ENCODE measurements around the gene HSF2BP.

Gene HSF2BP

GRCh38 chr21:43658088-43658741 is 1.1 kb downstream of the HSF2BP start:
- peak overlapping the region; percentile 29 for H4K8ac ChIP-seq (ENCODE audit: low read depth, low read length)
- no peaks in the 10 kb centered on the region for H3K27me3 ChIP-seq (ENCODE audit: insufficient read depth, low read length, poor library complexity)
- no peaks in the 10 kb centered on the region for H3K36me3 ChIP-seq (ENCODE audit: control insufficient read depth, insufficient read depth, low read length)
- peaks cover 36% of the 10 kb centered on the region for H3K79me2 ChIP-seq (ENCODE audit: control insufficient read depth, insufficient read depth, low read length)
- H3K9ac ChIP-seq (ENCODE audit: low read length), result no peak overlapping the region
- no peak overlapping the region for H2BK5ac ChIP-seq (ENCODE audit: low read length)
- no peak overlapping the region for H3K18ac ChIP-seq (ENCODE audit: low read length)
- H3K4me3 ChIP-seq (ENCODE audit: low read length), result no peak overlapping the region
- no peak overlapping the region for H2BK120ac ChIP-seq (ENCODE audit: low read depth, low read length)
- H3K27ac ChIP-seq (ENCODE audit: low read depth, low read length), result no peak overlapping the region
- DNase-seq, result no peak
- no CpG with 5 or more reads among the region's 48 CpGs for WGBS (ENCODE audit: extremely low coverage, insufficient coverage, low lambda C conversion rate)
- peaks cover 11% of the 10 kb centered on the region for H3K79me1 ChIP-seq (ENCODE audit: low read length)
- H2AK5ac ChIP-seq (ENCODE audit: low read length), result no peak overlapping the region
- H3K23ac ChIP-seq (ENCODE audit: low read length), result no peak overlapping the region
- no peak overlapping the region for H2BK15ac ChIP-seq (replicated peaks; ENCODE audit: low read depth)
- H3K56ac ChIP-seq (ENCODE audit: low read length), result no peak overlapping the region
- no peaks in the 10 kb centered on the region for H3K4me1 ChIP-seq (ENCODE audit: control insufficient read depth, low read depth, low read length)
- H3K4me2 ChIP-seq (ENCODE audit: low read length), result no peak overlapping the region
- H4K5ac ChIP-seq (ENCODE audit: low read length), result no peak overlapping the region
- peak overlapping the region; percentile 38 for H3K4ac ChIP-seq (ENCODE audit: low read depth, low read length)

- no peak overlapping the region for H3K4me3 ChIP-seq (ENCODE audit: low read length)
- no peak overlapping the region for H3K56ac ChIP-seq (ENCODE audit: low read length)
- no peaks in the 10 kb centered on the region for H3K27me3 ChIP-seq (ENCODE audit: insufficient read depth, low read length, poor library complexity)
- DNase-seq, result no peak
- no peak overlapping the region for H2BK120ac ChIP-seq (ENCODE audit: low read depth, low read length)
- peaks cover 11% of the 10 kb centered on the region for H3K79me1 ChIP-seq (ENCODE audit: low read length)
- H3K4ac ChIP-seq (ENCODE audit: low read depth, low read length), result no peak overlapping the region
- no CpG with 5 or more reads among the region's 46 CpGs for WGBS (ENCODE audit: extremely low coverage, insufficient coverage, low lambda C conversion rate)
- H3K23ac ChIP-seq (ENCODE audit: low read length), result no peak overlapping the region
- peaks cover 29% of the 10 kb centered on the region for H3K79me2 ChIP-seq (ENCODE audit: control insufficient read depth, insufficient read depth, low read length)
- no peak overlapping the region for H2BK15ac ChIP-seq (replicated peaks; ENCODE audit: low read depth)
- H3K27ac ChIP-seq (ENCODE audit: low read depth, low read length), result no peak overlapping the region
- H3K9ac ChIP-seq (ENCODE audit: low read length), result no peak overlapping the region
- no peak overlapping the region for H3K4me2 ChIP-seq (ENCODE audit: low read length)
- H3K18ac ChIP-seq (ENCODE audit: low read length), result no peak overlapping the region
- H2BK5ac ChIP-seq (ENCODE audit: low read length), result no peak overlapping the region
- H4K5ac ChIP-seq (ENCODE audit: low read length), result no peak overlapping the region
- H4K8ac ChIP-seq (ENCODE audit: low read depth, low read length), result no peak overlapping the region
- no peaks in the 10 kb centered on the region for H3K36me3 ChIP-seq (ENCODE audit: control insufficient read depth, insufficient read depth, low read length)
- no peak overlapping the region for H2AK5ac ChIP-seq (ENCODE audit: low read length)
- H3K4me1 ChIP-seq (ENCODE audit: control insufficient read depth, low read depth, low read length), result no peaks in the 10 kb centered on the region
These were observed 1.8 kb downstream of the HSF2BP start for GRCh38 chr21:43657355-43658087.

- no peak overlapping the region for H2AK5ac ChIP-seq (ENCODE audit: low read length)
- H3K4me1 ChIP-seq (ENCODE audit: control insufficient read depth, low read depth, low read length), result no peaks in the 10 kb centered on the region
- no peak overlapping the region for H3K56ac ChIP-seq (ENCODE audit: low read length)
- H3K23ac ChIP-seq (ENCODE audit: low read length), result no peak overlapping the region
- H4K8ac ChIP-seq (ENCODE audit: low read depth, low read length), result no peak overlapping the region
- H3K27ac ChIP-seq (ENCODE audit: low read depth, low read length), result no peak overlapping the region
- H3K36me3 ChIP-seq (ENCODE audit: control insufficient read depth, insufficient read depth, low read length), result no peaks in the 10 kb centered on the region
- no peak overlapping the region for H3K4ac ChIP-seq (ENCODE audit: low read depth, low read length)
- H4K5ac ChIP-seq (ENCODE audit: low read length), result no peak overlapping the region
- no peaks in the 10 kb centered on the region for H3K27me3 ChIP-seq (ENCODE audit: insufficient read depth, low read length, poor library complexity)
- H2BK120ac ChIP-seq (ENCODE audit: low read depth, low read length), result no peak overlapping the region
- no peak overlapping the region for H3K18ac ChIP-seq (ENCODE audit: low read length)
- no peak overlapping the region for H2BK5ac ChIP-seq (ENCODE audit: low read length)
- peaks cover 5% of the 10 kb centered on the region for H3K79me2 ChIP-seq (ENCODE audit: control insufficient read depth, insufficient read depth, low read length)
- DNase-seq, result no peak
- no CpG with 5 or more reads among the region's 7 CpGs for WGBS (ENCODE audit: extremely low coverage, insufficient coverage, low lambda C conversion rate)
- no peaks in the 10 kb centered on the region for H3K79me1 ChIP-seq (ENCODE audit: low read length)
- H3K4me3 ChIP-seq (ENCODE audit: low read length), result no peak overlapping the region
- H2BK15ac ChIP-seq (replicated peaks; ENCODE audit: low read depth), result no peak overlapping the region
- no peak overlapping the region for H3K4me2 ChIP-seq (ENCODE audit: low read length)
- H3K9ac ChIP-seq (ENCODE audit: low read length), result no peak overlapping the region
These were observed 4.3 kb downstream of the HSF2BP start for GRCh38 chr21:43654806-43655489.

GRCh38 chr21:43653626-43654025 is 5.7 kb downstream of the HSF2BP start:
- no peak overlapping the region for H3K23ac ChIP-seq (ENCODE audit: low read length)
- no peak overlapping the region for H3K4ac ChIP-seq (ENCODE audit: low read depth, low read length)
- no peak overlapping the region for H2BK5ac ChIP-seq (ENCODE audit: low read length)
- H3K79me2 ChIP-seq (ENCODE audit: control insufficient read depth, insufficient read depth, low read length), result no peaks in the 10 kb centered on the region
- H3K27ac ChIP-seq (ENCODE audit: low read depth, low read length), result no peak overlapping the region
- no peak overlapping the region for H2AK5ac ChIP-seq (ENCODE audit: low read length)
- no peaks in the 10 kb centered on the region for H3K4me1 ChIP-seq (ENCODE audit: control insufficient read depth, low read depth, low read length)
- no peak overlapping the region for H2BK120ac ChIP-seq (ENCODE audit: low read depth, low read length)
- no peak overlapping the region for H3K4me2 ChIP-seq (ENCODE audit: low read length)
- no peak overlapping the region for H3K18ac ChIP-seq (ENCODE audit: low read length)
- no peak overlapping the region for H3K56ac ChIP-seq (ENCODE audit: low read length)
- DNase-seq, result peak; percentile 22
- WGBS (ENCODE audit: extremely low coverage, insufficient coverage, low lambda C conversion rate), result no CpG with 5 or more reads among the region's 6 CpGs
- H3K4me3 ChIP-seq (ENCODE audit: low read length), result no peak overlapping the region
- no peaks in the 10 kb centered on the region for H3K27me3 ChIP-seq (ENCODE audit: insufficient read depth, low read length, poor library complexity)
- no peaks in the 10 kb centered on the region for H3K79me1 ChIP-seq (ENCODE audit: low read length)
- H4K8ac ChIP-seq (ENCODE audit: low read depth, low read length), result no peak overlapping the region
- no peaks in the 10 kb centered on the region for H3K36me3 ChIP-seq (ENCODE audit: control insufficient read depth, insufficient read depth, low read length)
- H3K9ac ChIP-seq (ENCODE audit: low read length), result no peak overlapping the region
- H4K5ac ChIP-seq (ENCODE audit: low read length), result no peak overlapping the region
- no peak overlapping the region for H2BK15ac ChIP-seq (replicated peaks; ENCODE audit: low read depth)

- Histone ChIP-seq H3K4me1 (ENCODE audit: control insufficient read depth, low read depth, low read length) (no peaks in the 10 kb centered on the region), H2AK5ac (ENCODE audit: low read length) (no peak overlapping the region), H3K27me3 (ENCODE audit: insufficient read depth, low read length, poor library complexity) (no peaks in the 10 kb centered on the region), H2BK120ac (ENCODE audit: low read depth, low read length) (no peak overlapping the region), H3K4me3 (ENCODE audit: low read length) (no peak overlapping the region), H2BK5ac (ENCODE audit: low read length) (no peak overlapping the region), H3K18ac (ENCODE audit: low read length) (no peak overlapping the region), H4K5ac (ENCODE audit: low read length) (no peak overlapping the region), H3K56ac (ENCODE audit: low read length) (no peak overlapping the region), H2BK15ac (replicated peaks; ENCODE audit: low read depth) (no peak overlapping the region), H3K36me3 (ENCODE audit: control insufficient read depth, insufficient read depth, low read length) (no peaks in the 10 kb centered on the region), H3K27ac (ENCODE audit: low read depth, low read length) (no peak overlapping the region), H3K79me1 (ENCODE audit: low read length) (no peaks in the 10 kb centered on the region), H3K9ac (ENCODE audit: low read length) (no peak overlapping the region), H3K4me2 (ENCODE audit: low read length) (no peak overlapping the region), H3K4ac (ENCODE audit: low read depth, low read length) (no peak overlapping the region), H3K79me2 (ENCODE audit: control insufficient read depth, insufficient read depth, low read length) (no peaks in the 10 kb centered on the region), H4K8ac (ENCODE audit: low read depth, low read length) (no peak overlapping the region), H3K23ac (ENCODE audit: low read length) (no peak overlapping the region)
- DNase-seq, result no peak
- no CpG with 5 or more reads among the region's 6 CpGs for WGBS (ENCODE audit: extremely low coverage, insufficient coverage, low lambda C conversion rate)
These were observed 6.7 kb downstream of the HSF2BP start for GRCh38 chr21:43652616-43653015.

Measured in mesendoderm (in vitro differentiated cells).